ENCODE measurements around the gene TGFBR3L.
A peak's percentile ranks its signal among the peaks of the same experiment; 100 is the strongest.
"Not testable (repeated sequence)": the region's sequence is repeated elsewhere in the genome, so short reads cannot be mapped to it uniquely, and the experiment has no call there.

Gene TGFBR3L

DNA sequence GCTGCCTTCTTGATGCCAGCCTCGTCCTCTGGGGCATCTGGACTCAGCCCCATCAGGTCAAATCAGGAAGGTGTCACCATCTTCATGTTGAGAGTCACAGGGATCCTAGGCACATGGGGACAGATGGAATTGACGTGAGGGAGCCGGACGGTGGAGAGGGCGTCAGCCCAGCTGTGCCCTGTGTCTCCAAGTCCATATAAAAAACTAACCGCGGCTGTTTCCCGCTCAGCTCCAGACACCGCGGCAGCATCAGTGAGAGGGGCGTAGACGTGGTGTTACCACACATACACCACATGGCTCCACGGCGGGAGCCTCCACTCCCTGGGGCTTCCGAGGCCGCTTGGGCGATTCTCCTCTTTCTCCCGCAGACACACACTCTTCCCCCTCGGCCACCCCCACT is 34.8 kb upstream of the TGFBR3L start:
- no peak for DNase-seq (ENCODE audit: low read depth)

DNA sequence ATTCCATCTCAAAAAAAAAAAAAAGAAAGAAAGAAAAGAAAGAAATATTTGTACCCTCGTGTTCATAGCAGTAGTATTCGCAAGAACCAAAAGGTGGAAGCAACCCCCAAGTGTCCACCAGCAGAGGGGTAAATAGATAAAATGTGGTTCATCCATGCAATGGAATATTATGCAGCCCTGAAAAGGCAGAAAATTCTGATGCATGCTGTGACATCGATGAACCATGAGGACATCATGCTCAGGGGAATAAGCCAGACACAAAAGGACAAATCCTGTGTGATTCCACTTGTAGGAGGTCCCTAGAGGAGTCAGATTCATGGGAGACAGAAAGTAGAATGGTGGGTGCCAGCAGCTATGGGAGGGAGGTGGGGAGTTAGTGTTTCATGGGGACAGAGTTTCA is 32.7 kb upstream of the TGFBR3L start:
- DNase-seq (ENCODE audit: low read depth) = no peak

GRCh38 chr19:7883105-7883504 is 31.5 kb upstream of the TGFBR3L start:
- no peak for DNase-seq (ENCODE audit: low read depth)

GRCh38 chr19:7883796-7884570 is 30.6 kb upstream of the TGFBR3L start:
- no peak for DNase-seq (ENCODE audit: low read depth)

DNA sequence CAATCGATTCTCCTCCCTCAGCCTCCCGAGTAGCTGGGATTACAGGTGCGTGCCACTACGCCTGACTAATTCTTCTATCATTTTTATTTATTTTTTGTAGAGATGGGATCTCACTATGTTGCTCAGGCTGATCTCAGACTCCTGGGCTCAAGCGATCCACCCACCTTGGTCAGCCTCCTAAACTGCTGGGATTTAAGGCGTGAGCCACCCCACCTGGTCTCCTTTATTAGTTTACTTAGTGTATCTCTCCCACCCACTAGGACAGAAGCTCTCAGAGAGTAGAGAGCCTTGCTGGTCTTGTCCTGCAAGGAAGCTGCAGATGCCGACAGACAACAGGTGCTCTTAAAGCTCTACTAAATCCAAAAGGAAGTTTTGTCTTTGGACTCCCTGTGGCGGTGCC is 28.8 kb upstream of the TGFBR3L start:
- no peak for DNase-seq (ENCODE audit: low read depth)

GRCh38 chr19:7887408-7888144 is 27.1 kb upstream of the TGFBR3L start:
- DNase-seq (ENCODE audit: low read depth) = no peak

- DNase-seq (ENCODE audit: low read depth) = no peak
Measured at GRCh38 chr19:7888145-7888825, 26.3 kb upstream of the TGFBR3L start, which contains the start of gene LRRC8E. Gene LRRC8E, plus strand, starts transcription at chr19:7888510. Its CDS starts 7,094 bp downstream, at chr19:7895604.

DNA sequence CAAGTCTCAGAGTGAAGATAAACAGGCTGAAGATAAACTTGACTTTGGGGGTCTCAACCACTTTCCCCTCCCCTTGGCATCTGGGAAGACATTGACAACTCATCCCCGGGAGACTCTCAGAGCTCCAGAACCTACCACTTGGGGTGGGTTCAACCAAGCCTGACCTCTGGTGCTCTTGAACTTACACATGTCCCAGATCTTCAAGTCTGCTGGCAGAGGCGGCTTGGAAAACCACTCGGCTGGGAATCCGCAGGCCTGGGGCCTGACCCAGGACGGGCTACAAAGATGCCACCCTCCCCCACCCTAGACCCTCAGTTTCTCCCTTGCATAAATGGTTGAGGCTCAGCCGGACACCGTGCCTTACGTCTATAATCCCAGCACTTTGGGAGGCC is 25.8 kb upstream of the TGFBR3L start:
- no peak for DNase-seq (ENCODE audit: low read depth)

- not testable (repeated sequence) for DNase-seq (ENCODE audit: low read depth)
Measured at GRCh38 chr19:7893362-7894101, 21.1 kb upstream of the TGFBR3L start.

GRCh38 chr19:7894612-7895309 is 19.9 kb upstream of the TGFBR3L start:
- no peak for DNase-seq (ENCODE audit: low read depth)

GRCh38 chr19:7895565-7895964 is 19.1 kb upstream of the TGFBR3L start:
- DNase-seq (ENCODE audit: low read depth) = no peak

DNA sequence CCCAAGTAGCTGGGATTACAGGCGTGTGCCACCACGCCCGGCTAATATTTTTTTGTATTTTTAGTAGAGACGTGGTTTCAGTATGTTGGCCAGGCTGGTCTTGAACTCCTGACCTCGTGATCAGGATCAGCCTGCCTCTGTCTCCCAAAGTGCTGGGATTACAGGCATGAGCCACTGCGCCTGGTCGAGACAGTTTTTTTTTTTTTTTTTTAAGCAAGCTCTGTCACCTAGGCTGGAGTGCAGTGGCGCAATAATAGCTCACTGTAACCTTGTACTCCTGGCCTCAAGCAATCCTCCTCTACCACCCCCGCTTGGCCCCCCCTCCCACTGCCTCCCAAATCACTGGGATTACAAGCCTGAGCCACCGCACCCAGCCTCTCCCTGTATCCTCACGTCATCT is 17.3 kb upstream of the TGFBR3L start:
- DNase-seq (ENCODE audit: low read depth) = no peak

- no peak for DNase-seq (ENCODE audit: low read depth)
Measured at GRCh38 chr19:7898967-7899366, 15.7 kb upstream of the TGFBR3L start.

DNA sequence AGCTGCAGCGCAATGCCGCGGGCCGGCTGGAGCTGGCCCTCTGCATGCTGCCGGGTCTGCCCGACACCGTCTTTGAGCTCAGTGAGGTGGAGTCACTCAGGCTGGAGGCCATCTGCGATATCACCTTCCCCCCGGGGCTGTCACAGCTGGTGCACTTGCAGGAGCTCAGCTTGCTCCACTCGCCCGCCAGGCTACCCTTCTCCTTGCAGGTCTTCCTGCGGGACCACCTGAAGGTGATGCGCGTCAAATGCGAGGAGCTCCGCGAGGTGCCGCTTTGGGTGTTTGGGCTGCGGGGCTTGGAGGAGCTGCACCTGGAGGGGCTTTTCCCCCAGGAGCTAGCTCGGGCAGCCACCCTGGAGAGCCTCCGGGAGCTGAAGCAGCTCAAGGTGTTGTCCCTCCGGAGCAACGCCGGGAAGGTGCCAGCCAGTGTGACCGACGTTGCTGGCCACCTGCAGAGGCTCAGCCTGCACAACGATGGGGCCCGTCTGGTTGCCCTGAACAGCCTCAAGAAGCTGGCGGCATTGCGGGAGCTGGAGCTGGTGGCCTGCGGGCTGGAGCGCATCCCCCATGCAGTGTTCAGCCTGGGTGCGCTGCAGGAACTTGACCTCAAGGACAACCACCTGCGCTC is 14.8 kb upstream of the TGFBR3L start:
- no peak for DNase-seq (ENCODE audit: low read depth)

- DNase-seq (ENCODE audit: low read depth) = no peak
Measured at GRCh38 chr19:7900401-7900870, 14.2 kb upstream of the TGFBR3L start.

GRCh38 chr19:7900931-7901330 is 13.7 kb upstream of the TGFBR3L start:
- no peak for DNase-seq (ENCODE audit: low read depth)

- DNase-seq (ENCODE audit: low read depth) = no peak
Measured at GRCh38 chr19:7901337-7901736, 13.3 kb upstream of the TGFBR3L start.

DNA sequence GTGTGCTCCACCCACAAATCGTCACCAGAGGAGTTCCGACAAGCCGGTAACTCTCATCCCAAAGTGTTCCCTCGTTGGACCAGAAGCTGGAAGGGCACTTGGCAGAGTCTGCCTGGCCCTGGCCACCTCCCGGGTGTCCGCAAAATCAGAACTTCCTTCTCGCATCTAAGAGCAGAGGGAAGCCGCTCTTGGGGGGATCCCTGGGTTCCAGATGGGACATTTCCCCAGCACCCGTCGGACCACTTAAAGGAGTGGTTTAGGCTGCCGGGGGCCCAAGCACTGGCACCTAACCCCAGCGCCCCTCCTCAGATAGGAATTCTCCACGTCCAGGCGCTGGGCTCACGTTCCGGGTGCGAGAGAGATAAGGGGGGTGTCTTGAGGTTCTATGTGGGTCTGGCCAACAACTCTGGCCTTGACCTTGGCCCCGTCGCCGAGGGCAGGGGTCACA is 11.8 kb upstream of the TGFBR3L start:
- no peak for DNase-seq (ENCODE audit: low read depth)

GRCh38 chr19:7903244-7904073 is 11.2 kb upstream of the TGFBR3L start, which contains the start of gene MAP2K7:
Gene MAP2K7, plus strand, starts transcription at chr19:7903877. Its CDS starts 68 bp downstream, at chr19:7903945.
- DNase-seq (ENCODE audit: low read depth) = peak; percentile 98
